GM12864 (cell line): Measurements from ENCODE around the gene R3HCC1L.

ENCODE experiments used
- DNase-seq: peaks from one replicate; pipeline ENCODE4 v3.0.0-alpha.2; 2011; ENCODE audit warnings: low read depth
- H3K4me3 ChIP-seq: 2 replicates; pipeline ENCODE4 v1.5.1; 2011; ENCODE audit warnings: mild to moderate bottlenecking, low read depth, low read length, control low read depth
- TF ChIP-seq, protein P1 (sequence below): IDR thresholded peaks from 2 replicates; pipeline ENCODE4 v1.5.1; 2011; ENCODE audit warnings: low read depth, mild to moderate bottlenecking, moderate library complexity, low read length, control low read depth, inconsistent platforms; ENCODE audit errors: missing control alignments

Gene R3HCC1L

DNA sequence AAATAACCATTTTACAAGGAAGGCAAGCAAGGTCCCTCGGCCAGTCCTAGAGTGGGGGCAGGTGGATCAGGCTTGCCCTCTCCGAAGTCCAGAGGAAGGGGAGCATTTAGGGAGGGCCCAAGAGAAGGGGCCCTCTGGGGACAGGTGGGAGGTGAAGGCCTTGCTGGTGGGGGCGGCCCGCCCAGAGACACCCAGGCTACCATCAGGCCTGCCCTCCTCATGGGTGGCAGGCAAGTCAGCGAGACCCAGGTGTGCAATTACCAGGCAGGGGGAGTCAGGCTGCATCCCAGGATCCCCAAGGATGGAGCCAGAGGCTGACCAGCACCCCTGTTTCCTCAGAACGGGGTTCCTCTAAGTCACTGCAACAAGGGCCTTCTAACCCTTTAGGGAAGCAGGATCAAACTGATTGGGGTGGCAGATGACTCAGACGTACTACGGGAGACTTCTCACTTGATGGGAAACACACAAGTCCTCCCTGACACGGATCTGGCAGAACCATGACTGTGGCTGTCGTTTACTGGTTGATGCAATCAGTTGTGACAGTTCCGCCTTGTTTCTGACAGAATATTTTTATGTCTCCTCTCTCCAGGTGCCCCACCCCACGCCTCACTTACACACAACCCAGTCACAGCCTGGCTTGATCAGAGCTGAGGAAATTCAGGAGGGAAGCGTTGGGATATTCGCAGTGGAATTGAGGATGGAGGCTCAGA, 125.3 kb downstream of the R3HCC1L start:
- TF ChIP-seq, protein P1, sequence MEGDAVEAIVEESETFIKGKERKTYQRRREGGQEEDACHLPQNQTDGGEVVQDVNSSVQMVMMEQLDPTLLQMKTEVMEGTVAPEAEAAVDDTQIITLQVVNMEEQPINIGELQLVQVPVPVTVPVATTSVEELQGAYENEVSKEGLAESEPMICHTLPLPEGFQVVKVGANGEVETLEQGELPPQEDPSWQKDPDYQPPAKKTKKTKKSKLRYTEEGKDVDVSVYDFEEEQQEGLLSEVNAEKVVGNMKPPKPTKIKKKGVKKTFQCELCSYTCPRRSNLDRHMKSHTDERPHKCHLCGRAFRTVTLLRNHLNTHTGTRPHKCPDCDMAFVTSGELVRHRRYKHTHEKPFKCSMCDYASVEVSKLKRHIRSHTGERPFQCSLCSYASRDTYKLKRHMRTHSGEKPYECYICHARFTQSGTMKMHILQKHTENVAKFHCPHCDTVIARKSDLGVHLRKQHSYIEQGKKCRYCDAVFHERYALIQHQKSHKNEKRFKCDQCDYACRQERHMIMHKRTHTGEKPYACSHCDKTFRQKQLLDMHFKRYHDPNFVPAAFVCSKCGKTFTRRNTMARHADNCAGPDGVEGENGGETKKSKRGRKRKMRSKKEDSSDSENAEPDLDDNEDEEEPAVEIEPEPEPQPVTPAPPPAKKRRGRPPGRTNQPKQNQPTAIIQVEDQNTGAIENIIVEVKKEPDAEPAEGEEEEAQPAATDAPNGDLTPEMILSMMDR, result no peak
- no peak for DNase-seq
- no peak overlapping the region for H3K4me3 ChIP-seq

DNA sequence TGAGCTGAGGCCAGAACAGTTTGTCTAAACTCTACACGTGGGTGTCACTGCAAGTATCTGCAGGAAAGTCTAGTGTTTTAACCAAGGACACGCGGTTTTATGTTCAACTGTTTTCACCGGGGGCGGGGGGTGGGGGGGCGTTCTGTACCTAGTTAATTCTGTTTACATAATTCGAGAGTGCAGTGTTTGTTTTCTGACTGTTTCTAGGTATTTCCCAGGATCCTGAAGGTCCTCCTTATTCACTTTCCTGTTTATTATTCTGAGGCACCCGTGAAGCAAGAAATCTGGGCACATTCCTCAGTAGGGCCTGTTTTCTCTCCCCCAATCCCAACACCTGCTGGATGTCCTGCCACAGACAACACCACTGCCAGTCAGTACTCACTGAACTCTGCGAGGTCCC, 125.9 kb downstream of the R3HCC1L start:
- TF ChIP-seq, protein P1, result no peak
- no peak for DNase-seq
- H3K4me3 ChIP-seq, result no peak overlapping the region

DNA sequence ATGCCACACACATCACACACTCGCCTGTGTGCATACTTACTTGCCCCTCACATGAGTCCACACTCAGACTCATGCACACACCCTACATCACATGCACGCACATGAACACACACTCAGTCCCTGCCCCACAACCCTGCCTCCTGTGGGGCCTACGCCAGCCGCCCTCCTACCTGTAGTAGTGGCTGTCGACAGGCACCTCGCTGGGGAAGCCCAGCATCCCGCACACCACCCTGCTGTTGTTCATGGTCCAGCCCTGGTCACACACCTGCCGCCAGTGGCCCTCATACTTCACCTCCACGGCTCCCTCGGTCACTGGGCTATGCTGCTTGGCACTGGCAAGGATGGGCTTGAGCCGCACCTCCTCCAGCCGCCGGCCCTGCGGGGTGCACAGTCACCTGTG, 126.3 kb downstream of the R3HCC1L start:
- TF ChIP-seq, protein P1, result no peak
- no peak for DNase-seq
- no peak overlapping the region for H3K4me3 ChIP-seq

GRCh38 chr10:98261436-98262277, 127.2 kb downstream of the R3HCC1L start:
- DNase-seq, result no peak
- TF ChIP-seq, protein P1, result no peak
- no peak overlapping the region for H3K4me3 ChIP-seq

DNA sequence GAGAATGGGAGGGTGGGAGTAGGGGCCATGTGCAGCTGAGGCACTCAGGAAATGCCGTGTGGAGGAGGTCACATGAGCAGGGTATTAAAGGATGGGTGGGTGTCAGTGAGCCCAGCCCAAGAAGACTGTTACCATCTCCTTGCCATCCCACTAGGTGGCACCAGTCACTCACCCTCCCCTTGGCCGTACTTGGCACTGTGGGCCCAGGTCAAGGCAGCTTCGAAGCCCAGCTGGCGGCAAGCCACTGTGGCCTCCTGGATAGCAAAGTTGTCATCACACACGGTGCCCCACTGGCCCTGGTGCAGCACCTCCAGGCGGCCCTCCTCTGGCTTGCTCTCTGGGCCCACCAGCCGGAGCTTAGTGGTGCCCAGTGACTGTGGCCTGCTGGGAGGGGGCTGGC, 128.1 kb downstream of the R3HCC1L start:
- DNase-seq, result no peak
- TF ChIP-seq, protein P1, result peak; percentile 56

DNA sequence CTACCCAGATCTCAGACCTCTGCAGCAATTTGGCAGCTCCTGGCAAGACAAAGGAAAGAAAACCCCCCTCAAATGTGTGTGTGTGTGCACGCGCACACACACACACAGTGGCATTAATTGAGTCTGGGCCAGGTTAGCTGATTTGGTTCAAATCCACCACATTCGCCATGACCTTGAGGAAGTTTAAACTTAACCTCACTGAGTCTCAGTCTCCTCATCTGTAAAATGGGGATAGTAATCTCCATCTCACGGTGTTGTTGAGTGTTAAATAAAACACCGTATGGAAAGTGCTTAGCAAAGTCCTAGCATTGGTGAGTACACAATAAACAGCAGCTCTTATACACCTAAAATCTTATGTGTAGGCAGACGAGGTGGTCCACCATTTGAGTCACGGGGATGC, 128.6 kb downstream of the R3HCC1L start:
- H3K4me3 ChIP-seq, result no peak overlapping the region
- no peak for DNase-seq
- TF ChIP-seq, protein P1, result no peak

More for the DNA sequence above, 128.1 kb downstream of the R3HCC1L start:
- no peak overlapping the region for H3K4me3 ChIP-seq
